ENCODE data around the gene ADM2.
A peak's percentile ranks its signal among the peaks of the same experiment; 100 is the strongest.

DNA sequence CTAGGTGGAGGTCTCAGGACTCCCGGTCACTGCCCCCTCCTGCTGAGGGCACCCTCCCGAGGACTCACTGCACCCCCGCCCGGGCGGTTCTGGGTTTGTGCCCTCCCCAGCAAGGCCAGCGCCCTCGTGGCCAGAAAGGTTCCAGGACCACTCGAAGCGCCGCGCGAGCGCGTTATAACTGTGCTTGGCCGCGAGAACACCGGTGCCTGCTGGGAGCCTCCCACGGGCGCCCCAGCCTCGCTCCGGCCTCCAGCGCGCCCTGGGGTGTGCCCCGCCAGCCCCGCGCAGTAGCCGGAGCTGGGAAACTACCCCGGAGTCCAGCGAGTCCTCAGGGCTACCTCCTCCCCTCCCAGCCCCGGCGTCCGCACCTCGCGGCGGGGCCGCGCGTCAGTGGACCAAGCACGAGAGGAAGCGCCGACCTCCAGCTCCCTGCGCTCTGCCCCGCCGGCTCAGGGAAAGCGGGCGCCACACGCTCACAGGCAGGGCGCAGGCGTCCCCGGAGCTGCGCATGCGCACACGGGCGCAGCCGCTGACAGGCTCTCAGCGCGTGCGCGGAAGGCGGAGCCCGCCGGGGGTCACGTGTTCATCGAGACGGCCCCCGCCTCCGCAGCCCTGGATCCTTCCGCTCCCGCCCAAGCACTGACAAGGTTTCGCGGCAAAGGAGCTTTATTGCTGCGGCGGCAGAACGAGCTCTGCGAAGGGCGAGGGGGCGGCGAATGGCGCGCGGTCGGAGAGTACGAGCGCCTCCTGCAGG is 43.9 kb downstream of the ADM2 start, which contains the start of gene SCO2:
- TF ChIP-seq, protein P1, sequence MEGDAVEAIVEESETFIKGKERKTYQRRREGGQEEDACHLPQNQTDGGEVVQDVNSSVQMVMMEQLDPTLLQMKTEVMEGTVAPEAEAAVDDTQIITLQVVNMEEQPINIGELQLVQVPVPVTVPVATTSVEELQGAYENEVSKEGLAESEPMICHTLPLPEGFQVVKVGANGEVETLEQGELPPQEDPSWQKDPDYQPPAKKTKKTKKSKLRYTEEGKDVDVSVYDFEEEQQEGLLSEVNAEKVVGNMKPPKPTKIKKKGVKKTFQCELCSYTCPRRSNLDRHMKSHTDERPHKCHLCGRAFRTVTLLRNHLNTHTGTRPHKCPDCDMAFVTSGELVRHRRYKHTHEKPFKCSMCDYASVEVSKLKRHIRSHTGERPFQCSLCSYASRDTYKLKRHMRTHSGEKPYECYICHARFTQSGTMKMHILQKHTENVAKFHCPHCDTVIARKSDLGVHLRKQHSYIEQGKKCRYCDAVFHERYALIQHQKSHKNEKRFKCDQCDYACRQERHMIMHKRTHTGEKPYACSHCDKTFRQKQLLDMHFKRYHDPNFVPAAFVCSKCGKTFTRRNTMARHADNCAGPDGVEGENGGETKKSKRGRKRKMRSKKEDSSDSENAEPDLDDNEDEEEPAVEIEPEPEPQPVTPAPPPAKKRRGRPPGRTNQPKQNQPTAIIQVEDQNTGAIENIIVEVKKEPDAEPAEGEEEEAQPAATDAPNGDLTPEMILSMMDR (IDR thresholded peaks at IDR 0.05), result peak in 1 of 3 experiments; percentile 45
- peak; percentile 79 to 90 for TF ChIP-seq POLR2AphosphoS5 (IDR thresholded peaks at IDR 0.05; ENCODE audit: insufficient read depth in 1 of 2, low read depth in 1 of 2)

Data from vagina (tissue), 2 donors.